ENCODE data around the gene PODXL.

The PODXL gene

DNA sequence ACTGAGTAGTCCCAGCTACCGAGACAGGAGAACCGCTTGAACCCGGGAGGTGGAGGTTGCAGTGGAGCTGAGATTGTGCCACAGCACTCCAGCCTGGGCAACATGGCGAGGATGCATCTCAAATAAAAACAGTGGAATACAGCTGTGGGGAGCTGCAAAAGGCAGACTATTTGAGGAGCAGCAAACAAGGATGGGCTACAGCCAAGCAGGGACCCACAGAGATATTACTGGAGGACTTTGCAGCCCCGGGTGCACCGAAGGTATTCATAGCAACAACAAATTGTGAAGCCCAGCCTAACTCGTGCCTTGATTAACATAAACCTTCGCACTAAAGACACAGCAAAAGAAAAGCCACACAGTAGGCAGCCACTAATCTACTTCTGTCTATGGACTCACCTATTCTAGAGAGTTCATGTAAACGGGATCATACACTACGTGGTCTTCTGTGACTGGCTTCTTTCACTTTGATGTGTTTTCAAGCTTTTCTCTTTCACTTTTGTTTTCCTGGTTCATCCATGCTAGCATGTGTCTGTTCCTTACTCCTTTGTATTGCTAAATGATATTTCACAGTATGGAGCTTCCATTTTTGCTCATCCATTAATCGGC lies 34.0 kb downstream of the PODXL start:
- TF ChIP-seq FOXM1 (IDR thresholded peaks at IDR 0.05; ENCODE audit: borderline replicate concordance, low read depth) (no peak), YY1 (IDR thresholded peaks at IDR 0.05; ENCODE audit: low read depth) (no peak; the same call in 1 of the 2 replicates), NFIC (IDR thresholded peaks at IDR 0.05) (no peak), ZBTB7A (IDR thresholded peaks at IDR 0.05; ENCODE audit: low read depth) (no peak), EGR1 (IDR thresholded peaks at IDR 0.05) (no peak)
- TF ChIP-seq, protein P1, sequence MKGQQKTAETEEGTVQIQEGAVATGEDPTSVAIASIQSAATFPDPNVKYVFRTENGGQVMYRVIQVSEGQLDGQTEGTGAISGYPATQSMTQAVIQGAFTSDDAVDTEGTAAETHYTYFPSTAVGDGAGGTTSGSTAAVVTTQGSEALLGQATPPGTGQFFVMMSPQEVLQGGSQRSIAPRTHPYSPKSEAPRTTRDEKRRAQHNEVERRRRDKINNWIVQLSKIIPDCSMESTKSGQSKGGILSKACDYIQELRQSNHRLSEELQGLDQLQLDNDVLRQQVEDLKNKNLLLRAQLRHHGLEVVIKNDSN (IDR thresholded peaks at IDR 0.05) = no peak

DNA sequence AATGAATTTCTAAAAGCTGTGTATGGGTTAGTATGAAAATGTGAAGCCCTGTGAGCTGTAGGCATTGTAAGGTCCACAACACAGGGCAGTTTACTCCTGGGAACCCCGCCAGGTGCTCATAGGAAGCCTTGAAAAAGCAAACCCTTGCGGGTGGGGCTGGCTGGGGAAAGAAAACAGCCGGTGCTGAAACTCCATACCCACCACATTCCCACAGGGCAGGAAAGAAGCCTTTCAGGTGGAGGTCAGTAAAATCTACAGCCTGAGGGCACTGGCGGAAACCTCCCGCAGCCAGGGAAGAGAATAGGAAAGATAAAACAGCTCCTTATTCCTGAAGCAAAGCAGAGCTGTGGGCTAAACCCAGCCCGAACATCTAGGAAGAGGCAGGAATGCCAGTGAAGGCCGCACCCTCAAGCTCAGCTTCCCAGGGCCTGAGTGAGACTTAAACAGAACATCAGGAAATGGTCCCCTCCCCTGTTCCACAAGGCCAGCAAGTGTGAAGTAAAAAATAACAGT lies 34.7 kb downstream of the PODXL start:
- TF ChIP-seq TAF1 (IDR thresholded peaks at IDR 0.05; ENCODE audit: low read depth) = no peak
- peak; percentile 38 for TF ChIP-seq MAX (IDR thresholded peaks at IDR 0.05)
- no peak for TF ChIP-seq EGR1 (IDR thresholded peaks at IDR 0.05)
- TF ChIP-seq TCF12 (IDR thresholded peaks at IDR 0.05; ENCODE audit: low read depth) = peak; percentile 54; the same call in 1 of the 2 replicates
- no peak for TF ChIP-seq YY1 (IDR thresholded peaks at IDR 0.05; ENCODE audit: low read depth)
- TF ChIP-seq CREB1 (IDR thresholded peaks at IDR 0.05; ENCODE audit: low read depth) = no peak
- TF ChIP-seq CEBPB (IDR thresholded peaks at IDR 0.05) = no peak; the same call in 1 of the 2 replicates
- TF ChIP-seq TEAD4 (IDR thresholded peaks at IDR 0.05) = peak; percentile 77
- 0 out of 2 replicates have a peak, but pooled peaks have one; percentile 19 for TF ChIP-seq EP300 (IDR thresholded peaks at IDR 0.05; ENCODE audit: borderline replicate concordance)
- 0 out of 2 replicates have a peak, but pooled peaks have one; percentile 33 for TF ChIP-seq FOXM1 (IDR thresholded peaks at IDR 0.05; ENCODE audit: borderline replicate concordance, low read depth)
- TF ChIP-seq NFIC (IDR thresholded peaks at IDR 0.05) = peak; percentile 75
- TF ChIP-seq, protein P1 (IDR thresholded peaks at IDR 0.05) = no peak
- no peak for TF ChIP-seq ZBTB7A (IDR thresholded peaks at IDR 0.05; ENCODE audit: low read depth)
- TF ChIP-seq, protein P2, sequence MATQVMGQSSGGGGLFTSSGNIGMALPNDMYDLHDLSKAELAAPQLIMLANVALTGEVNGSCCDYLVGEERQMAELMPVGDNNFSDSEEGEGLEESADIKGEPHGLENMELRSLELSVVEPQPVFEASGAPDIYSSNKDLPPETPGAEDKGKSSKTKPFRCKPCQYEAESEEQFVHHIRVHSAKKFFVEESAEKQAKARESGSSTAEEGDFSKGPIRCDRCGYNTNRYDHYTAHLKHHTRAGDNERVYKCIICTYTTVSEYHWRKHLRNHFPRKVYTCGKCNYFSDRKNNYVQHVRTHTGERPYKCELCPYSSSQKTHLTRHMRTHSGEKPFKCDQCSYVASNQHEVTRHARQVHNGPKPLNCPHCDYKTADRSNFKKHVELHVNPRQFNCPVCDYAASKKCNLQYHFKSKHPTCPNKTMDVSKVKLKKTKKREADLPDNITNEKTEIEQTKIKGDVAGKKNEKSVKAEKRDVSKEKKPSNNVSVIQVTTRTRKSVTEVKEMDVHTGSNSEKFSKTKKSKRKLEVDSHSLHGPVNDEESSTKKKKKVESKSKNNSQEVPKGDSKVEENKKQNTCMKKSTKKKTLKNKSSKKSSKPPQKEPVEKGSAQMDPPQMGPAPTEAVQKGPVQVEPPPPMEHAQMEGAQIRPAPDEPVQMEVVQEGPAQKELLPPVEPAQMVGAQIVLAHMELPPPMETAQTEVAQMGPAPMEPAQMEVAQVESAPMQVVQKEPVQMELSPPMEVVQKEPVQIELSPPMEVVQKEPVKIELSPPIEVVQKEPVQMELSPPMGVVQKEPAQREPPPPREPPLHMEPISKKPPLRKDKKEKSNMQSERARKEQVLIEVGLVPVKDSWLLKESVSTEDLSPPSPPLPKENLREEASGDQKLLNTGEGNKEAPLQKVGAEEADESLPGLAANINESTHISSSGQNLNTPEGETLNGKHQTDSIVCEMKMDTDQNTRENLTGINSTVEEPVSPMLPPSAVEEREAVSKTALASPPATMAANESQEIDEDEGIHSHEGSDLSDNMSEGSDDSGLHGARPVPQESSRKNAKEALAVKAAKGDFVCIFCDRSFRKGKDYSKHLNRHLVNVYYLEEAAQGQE (IDR thresholded peaks at IDR 0.05; ENCODE audit: low read depth) = no peak

DNA sequence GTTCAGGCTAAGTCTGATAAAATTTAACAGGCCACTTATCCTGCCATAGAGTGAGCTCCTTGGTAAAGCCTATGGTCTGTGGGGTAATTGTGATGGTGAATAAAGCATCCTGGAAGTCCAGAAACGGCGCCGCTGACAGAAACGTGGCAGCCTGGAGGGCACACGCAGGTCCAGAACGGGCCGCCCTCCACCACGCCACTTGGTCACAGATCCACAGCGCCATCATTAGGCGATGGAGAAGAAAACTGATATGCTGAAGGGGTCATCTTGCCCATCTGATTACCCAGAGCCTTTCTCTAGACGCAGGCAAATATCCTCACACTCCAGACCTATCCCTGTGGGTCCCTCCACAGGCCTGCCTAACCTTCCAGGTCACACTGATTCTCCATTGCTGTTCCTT lies 37.8 kb downstream of the PODXL start:
- TF ChIP-seq ZBTB7A (IDR thresholded peaks at IDR 0.05; ENCODE audit: low read depth) (no peak), EP300 (IDR thresholded peaks at IDR 0.05; ENCODE audit: borderline replicate concordance) (no peak), TAF1 (IDR thresholded peaks at IDR 0.05; ENCODE audit: low read depth) (no peak), FOXM1 (IDR thresholded peaks at IDR 0.05; ENCODE audit: borderline replicate concordance, low read depth) (no peak), TCF12 (IDR thresholded peaks at IDR 0.05; ENCODE audit: low read depth) (no peak), YY1 (IDR thresholded peaks at IDR 0.05; ENCODE audit: low read depth) (no peak), TEAD4 (IDR thresholded peaks at IDR 0.05) (no peak), RAD21 (IDR thresholded peaks at IDR 0.05; ENCODE audit: low read depth) (no peak), CREB1 (IDR thresholded peaks at IDR 0.05; ENCODE audit: low read depth) (no peak), CEBPB (IDR thresholded peaks at IDR 0.05) (no peak)
- TF ChIP-seq, protein P1 (IDR thresholded peaks at IDR 0.05) = no peak

GRCh38 chr7:131517218-131517923 lies 39.1 kb downstream of the PODXL start:
- TF ChIP-seq CEBPB (IDR thresholded peaks at IDR 0.05) (peak; percentile 16; the same call in 1 of the 2 replicates), TEAD4 (IDR thresholded peaks at IDR 0.05) (no peak)

GRCh38 chr7:131513245-131514061 lies 43.0 kb downstream of the PODXL start:
- TF ChIP-seq, protein P1 (IDR thresholded peaks at IDR 0.05) = no peak
- TF ChIP-seq NFIC (IDR thresholded peaks at IDR 0.05) = peak; percentile 62
- TF ChIP-seq EP300 (IDR thresholded peaks at IDR 0.05; ENCODE audit: borderline replicate concordance) = peak; percentile 21; the same call in 1 of the 2 replicates
- TF ChIP-seq MAX (IDR thresholded peaks at IDR 0.05) = peak; percentile 79
- peak; percentile 92 for TF ChIP-seq TEAD4 (IDR thresholded peaks at IDR 0.05)
- TF ChIP-seq CREB1 (IDR thresholded peaks at IDR 0.05; ENCODE audit: low read depth) = no peak
- TF ChIP-seq TCF12 (IDR thresholded peaks at IDR 0.05; ENCODE audit: low read depth) = no peak; the same call in 1 of the 2 replicates
- TF ChIP-seq TAF1 (IDR thresholded peaks at IDR 0.05; ENCODE audit: low read depth) = no peak
- TF ChIP-seq EGR1 (IDR thresholded peaks at IDR 0.05) = no peak
- peak; percentile 59 for TF ChIP-seq YY1 (IDR thresholded peaks at IDR 0.05; ENCODE audit: low read depth)
- TF ChIP-seq ZBTB7A (IDR thresholded peaks at IDR 0.05; ENCODE audit: low read depth) = no peak
- no peak for TF ChIP-seq CEBPB (IDR thresholded peaks at IDR 0.05)
- peak; percentile 74 for TF ChIP-seq RAD21 (IDR thresholded peaks at IDR 0.05; ENCODE audit: low read depth)
- TF ChIP-seq FOXM1 (IDR thresholded peaks at IDR 0.05; ENCODE audit: borderline replicate concordance, low read depth) = no peak
- TF ChIP-seq, protein P2 (IDR thresholded peaks at IDR 0.05; ENCODE audit: low read depth) = no peak

Data from Ishikawa (cell line).